GM21526 (cell line): ENCODE measurements around the gene RAD51B.
"Not testable (repeated sequence)": the region's sequence is repeated elsewhere in the genome, so short reads cannot be mapped to it uniquely, and the experiment has no call there.

Experiments
- ATAC-seq: cut with Tn5 transposase; IDR thresholded peaks from one replicate; pipeline ENCODE4 v1.9.1; 2021; ENCODE audit warnings: moderate library complexity; ENCODE audit not compliant: unreplicated experiment, low FRiP score

RAD51B gene

DNA sequence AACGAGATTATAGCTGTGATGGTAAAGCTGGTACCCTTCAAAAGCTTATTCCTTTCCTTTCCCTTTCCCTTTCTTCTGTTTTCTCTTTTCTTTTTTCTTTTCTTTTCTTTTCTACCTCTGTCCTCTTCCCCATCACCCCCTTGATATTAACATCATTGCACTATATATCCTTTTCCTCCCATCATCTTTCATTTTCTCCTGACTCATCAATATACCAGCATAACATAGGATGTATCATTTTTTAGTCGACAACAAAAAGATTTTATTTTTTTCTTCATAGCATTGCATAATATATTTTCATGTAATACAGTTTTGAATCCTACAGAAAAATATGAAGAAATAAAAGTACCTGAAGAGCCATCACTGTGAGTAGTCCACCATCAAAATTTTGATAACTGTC is 230.6 kb downstream of the RAD51B start:
- no peak for ATAC-seq

DNA sequence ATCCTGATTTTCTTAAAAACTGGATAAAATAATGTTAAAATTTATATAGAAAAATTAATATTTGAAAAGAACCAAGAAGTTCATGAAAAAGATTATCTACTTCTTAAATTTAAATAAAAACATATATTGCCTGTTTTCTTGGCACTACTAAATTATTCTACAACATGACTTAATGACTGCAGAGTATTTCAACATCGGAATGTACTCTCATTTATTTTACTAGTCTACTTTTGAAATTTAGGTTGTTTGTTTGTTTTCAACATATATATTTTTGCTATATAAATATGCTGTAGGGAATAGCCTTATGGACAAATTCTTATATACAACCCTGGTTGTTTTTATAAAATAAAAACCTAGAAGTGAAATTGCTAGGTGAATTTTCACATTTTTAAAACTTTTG is 231.6 kb downstream of the RAD51B start:
- no peak for ATAC-seq

DNA sequence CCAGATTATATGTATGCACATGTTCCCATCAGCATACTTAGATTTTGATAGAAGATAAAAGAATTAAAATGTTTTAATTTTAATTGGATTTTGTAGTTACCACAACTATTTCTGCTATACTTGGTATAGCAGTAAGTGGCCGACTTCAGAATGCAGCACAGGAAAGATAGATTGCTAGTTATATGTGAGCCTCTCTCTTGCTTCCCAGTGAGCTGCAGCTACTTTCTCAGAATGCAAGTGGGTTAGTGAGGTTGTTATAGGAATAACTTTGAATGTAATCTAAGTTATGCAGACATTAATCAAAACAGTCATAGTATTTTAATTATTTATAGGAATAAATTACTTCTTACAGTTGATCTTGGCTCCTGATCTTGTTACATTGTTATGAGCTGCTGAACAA is 240.6 kb downstream of the RAD51B start:
- no peak for ATAC-seq

DNA sequence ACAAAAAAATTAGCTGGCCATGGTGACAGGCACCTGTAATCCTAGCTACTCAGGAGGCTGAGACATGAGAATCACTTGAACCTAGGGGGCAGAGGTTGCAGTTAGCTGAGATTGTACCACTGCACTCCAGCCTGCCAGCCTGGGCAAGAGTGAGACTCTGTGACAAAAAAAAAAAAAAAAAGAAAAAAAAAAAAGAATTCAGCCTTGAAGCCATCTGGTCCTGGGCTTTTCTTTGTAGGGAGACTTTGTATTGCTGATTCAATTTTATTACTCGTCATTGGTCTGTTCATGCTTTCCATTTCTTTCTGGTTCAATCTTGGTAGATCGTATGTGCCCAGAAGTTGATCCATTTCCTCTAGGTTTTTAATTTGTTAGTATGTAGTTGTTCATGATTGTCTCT is 243.1 kb downstream of the RAD51B start:
- ATAC-seq, result no peak

DNA sequence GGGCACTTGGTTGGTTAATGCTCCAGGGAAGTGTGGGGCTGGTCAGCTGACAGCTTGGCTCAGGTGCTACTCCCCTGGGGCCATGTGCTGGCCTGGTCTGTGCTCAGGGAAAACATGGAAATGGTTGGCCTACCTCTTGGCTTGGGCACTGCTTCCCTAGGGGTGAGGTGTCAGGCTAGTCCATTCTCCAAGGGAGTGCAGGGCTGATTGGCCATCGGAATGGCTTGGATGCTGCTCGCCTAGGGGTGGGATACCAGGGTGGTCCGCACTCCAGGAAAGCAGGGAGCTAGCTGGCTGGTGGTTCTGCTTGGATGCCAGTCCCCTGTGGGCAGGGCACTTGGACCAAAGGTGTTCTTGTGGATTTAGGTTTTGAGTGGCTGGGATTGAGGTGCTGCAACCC is 245.7 kb downstream of the RAD51B start:
- no peak for ATAC-seq

DNA sequence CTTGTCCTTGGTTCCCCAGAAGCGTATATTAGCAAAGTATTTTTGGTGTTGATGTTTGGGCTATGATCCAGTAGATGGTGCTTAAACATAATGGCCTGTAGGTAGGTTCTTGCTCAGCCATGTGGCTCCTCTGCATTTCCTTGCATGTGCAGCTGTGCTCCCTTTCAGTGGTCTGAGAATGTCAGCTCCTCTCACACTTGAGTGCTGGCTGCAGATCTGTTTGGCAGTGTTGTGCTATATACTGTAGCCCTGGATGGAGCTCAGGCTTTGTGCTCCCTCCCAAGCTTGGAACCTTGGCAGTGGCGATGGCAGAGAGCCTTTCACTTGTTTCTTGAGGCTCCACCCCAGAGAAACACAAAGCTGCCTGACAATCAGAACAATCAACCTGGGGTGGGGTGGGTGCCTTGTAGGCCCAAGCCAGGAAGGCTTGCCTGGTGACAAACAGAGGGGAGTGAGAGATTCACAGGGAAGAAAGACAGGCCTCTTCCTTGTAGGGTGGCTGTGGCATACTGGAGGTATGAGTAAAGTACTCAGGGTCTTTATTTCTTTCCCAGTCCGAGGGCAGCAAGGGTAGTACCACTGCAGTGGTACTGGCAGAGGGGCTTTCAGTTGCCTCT is 255.3 kb downstream of the RAD51B start:
- no peak for ATAC-seq

DNA sequence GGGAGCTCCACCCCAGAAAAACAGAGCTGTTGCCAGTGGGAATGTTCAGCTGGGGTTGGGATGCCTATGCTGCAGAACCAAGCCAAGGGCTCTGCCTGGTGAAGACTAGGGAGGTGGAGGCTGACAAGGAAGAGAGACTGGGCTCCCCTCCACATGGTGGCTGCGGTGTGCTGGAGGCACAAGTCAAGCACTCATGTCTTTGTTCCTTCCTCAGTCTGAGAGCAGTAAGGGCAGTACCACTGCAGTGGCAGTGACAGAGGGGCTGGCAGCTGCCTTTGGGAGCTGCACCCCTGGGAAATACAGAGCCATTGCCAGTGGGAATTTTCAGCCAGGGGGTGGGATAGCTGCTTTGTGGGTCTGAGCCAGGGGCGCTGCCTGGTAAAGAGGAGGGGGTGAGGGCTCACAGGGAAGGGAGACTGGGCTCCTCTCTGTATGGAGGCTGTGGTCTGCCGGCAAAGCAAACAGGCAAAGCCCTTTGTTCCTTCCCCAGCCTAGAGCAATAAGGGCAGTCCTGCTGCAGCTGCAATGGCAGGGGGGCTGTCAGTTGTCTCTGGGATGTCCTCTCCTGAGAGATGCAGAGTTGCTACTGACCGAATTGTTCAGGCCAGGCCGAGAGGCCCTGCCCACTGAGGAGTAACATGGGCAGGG is 255.9 kb downstream of the RAD51B start:
- no peak for ATAC-seq

DNA sequence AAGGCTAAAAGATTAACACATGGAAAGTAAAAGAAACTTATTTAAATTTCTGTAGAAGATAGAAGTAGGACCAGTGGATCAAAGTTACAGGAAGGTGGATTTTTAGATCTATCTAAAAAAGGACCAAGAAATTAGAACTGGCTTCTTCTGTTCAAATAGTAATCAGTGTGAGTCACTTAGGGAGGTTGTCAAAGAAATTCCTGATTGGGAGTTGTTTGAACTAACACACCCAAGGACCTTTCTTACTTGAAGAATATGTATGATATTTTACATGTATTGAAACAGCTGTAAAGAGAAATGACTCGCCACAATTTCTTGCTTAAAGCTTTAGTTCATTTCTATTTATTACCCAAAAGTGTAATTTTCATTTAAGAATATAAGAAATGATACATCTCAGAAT is 256.9 kb downstream of the RAD51B start:
- no peak for ATAC-seq

DNA sequence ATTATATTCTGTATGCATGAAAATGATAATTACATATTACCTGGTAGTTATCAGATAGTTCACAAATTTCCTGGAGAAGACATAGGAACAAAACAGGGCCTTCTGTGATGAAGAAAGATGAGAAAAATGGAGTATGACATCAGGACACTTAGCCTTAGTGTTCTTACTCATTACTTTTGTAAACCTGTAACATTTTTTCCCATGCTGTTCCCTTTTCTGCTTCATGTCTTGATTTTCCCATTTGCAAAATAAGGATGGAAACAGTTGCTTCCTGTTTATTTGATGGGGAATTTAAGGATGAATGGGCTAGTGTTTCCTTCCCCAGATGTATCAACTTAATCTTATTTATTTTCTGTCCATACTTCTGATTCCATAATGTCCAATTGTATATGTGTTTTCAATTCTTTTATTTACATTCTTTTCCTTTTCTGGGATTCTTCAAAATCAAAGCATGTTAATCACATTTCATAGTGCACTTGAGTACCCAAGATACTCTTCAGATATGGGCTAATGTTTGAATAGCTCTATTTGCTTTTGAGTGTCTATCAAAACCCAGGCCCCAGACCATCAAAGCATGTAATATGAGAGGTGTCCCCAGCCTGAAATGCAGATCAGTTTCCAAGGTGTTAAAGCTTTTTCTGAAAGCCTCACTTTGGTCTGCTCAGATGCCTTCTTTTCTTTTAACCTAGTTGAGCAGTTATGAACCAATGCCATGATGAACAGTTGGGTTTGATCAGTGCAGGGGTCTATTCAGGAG is 260.5 kb downstream of the RAD51B start:
- no peak for ATAC-seq

DNA sequence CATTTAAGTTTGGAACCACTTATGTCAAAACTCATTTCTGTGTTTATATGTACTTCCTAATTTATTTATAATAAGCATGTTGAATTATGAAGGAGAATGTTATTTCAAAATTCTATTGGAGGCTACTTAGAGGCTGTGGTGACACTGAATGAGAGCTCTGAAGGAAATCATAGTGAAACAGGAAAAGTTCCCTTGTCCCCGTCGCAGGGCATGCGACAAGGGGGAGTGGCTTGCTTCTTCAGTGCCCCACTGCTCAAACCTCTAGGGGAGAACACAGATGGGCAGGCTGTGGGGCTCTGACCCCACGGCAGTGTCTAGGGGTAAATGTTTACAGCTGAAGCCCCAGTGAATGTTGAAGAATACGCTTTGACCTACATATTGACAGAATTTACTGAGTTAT is 261.9 kb downstream of the RAD51B start:
- no peak for ATAC-seq

DNA sequence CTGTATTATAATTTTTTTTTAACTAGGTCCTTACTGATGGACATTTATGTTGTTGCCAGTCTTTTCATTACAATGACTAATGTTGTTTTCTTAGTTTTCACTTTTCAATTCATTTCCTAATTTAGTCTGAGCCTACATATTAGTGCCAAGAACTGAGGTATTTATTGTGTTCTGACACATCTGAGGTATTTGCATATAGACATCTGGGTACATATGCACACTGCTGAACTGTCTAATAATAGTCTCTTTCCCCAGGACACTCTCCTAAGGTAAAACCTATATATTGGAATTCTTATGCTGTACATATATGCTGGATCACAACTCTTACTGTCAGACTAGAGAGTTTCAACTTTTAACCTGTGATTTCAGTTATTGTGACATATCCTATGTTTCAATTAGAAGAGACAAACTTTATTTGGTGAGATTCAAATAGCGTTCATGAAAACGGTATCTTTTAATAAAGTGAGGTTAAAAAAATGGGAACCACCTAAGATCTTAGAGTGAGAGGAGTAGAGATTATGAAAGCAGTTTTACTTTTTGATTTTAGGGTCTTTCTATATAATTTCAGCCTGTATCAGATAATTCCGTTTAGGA is 263.2 kb downstream of the RAD51B start:
- no peak for ATAC-seq

DNA sequence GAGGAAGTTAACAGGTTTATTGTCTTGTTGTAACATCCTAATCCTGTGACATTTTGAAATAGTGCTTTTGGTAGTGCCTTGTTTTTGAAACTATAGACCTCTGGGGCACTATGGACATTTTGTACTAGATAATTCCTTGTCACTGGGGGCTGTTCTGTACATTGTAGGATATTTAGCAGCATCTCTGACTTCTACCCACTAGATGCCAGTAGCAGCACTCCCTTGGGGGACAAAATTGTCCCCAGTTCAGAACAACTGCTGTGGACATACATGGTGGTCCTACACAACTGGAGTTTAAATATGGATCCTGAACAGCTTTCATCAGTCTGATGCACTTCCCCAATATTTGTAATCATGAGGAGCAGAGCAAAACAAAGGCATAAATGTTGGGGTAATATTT is 264.7 kb downstream of the RAD51B start:
- ATAC-seq, result no peak

DNA sequence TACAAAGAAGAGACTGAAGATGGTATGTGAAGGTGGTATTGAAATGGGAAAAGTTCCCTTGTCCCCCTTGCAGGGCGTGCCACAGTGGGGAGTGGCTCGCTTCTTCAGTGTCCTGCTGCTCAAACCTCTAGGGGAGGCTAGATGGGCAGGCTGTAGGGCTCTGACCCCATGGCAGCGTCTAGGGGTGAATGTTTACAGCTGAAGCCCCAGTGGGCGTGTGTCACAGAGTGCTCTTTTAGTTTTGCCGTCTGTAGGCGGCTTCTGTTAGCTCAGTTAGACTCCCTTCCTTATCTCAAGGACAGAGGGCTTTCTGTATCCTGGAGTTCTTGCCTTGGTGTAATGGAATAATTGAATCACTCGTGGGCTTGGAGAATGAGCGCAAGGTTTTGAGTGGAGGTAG is 266.2 kb downstream of the RAD51B start:
- ATAC-seq, result no peak

DNA sequence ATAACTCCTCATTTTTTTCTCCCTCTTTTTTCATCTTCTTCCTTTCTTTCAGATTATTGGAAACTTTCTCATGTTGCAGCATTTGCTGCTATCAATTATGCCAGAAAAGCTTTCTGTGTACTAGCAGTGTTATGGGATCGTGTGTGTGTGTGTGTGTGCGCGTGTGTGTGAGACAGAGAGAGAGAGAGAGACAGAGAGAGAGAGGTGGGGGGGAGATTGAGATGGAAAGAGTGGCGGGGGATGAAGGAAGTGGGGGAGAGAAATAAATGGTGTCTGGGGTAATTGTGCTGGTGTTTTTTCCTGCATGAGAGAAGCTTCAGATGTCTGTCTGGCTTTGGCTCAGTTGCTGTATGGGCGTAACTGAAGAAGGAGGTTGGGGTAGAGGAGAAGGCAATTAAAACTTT is 268.9 kb downstream of the RAD51B start:
- no peak for ATAC-seq

DNA sequence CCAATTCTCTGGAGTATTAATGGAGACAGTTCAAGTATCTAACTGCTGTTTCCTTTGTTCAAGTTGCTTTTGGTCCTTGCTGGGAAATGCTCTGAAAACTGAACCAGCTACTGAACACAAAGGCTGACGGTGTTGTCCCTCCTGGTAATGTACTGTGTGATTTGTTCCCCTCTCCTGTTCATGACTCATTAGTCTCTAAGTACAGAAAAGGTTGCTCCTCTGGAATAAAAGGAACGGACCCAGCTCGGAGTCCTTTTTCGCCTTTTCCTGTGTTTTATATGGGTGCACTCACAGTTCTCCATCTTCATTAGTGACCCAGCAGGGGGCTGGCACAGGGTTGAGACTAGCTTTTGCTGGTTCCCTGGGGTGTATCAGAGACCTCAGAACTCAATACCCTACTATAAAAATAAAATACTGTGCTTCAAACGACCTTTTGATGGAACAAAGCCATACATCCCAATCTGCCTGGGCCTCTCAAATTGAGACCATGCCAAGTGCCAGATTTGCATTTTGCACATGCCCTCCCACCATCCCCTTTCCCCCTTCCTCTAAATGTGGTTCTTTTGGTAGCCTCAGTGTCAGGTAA is 269.7 kb downstream of the RAD51B start:
- no peak for ATAC-seq

DNA sequence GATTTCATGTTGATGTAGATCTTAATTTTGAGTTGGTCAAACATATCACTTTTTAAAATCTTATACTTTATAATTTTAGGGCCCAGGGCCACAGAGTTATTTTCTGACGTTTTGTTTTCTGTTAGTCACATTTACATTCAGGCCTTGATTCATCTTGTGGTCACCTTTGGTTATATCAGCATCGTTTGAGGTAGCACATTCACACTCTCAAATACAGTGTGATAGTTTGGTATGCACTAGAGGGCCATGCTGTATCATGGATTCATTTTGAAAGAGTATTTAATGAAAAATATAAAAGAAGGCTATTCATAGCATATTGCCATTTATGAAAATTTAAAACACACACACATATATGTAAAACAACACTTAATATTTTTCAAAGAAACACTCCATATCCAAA is 274.6 kb downstream of the RAD51B start:
- no peak for ATAC-seq

DNA sequence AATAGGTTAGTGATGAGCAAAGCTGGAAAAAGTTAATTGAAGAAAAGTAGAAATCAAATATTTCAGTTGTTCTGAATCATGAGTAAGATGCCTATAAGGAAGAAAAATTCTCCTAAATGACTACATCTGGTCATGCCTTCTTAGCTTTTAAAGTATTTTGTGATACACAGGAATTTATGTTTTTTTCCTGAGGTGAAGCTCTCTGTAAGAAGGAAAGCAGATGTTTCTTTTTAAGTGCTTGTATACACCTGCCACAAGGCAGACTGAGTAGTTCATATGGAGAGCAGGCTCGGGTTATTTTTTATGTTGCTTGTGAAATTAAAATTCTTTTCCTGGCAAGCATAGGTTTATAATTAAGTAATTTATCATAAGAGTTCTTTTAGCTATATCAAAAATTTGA is 275.2 kb downstream of the RAD51B start:
- ATAC-seq, result no peak

DNA sequence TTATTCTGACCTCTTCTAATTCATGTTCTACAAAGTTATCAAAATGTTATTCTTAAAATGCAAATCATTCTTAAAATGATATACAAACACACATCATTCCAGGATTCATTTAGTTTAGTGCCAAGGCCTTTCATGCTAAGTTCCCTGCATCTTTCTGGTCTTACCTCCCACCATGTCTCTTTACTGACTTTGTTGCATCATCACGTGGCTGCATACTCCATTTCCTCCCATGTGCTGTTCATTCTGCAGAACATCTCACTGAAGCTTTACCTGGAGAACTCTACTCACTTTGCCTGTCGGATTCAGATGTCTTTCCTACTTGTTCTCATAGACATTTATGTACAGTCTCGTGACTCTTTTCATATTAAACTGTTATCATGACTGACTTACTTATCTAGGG is 278.1 kb downstream of the RAD51B start:
- ATAC-seq, result no peak

DNA sequence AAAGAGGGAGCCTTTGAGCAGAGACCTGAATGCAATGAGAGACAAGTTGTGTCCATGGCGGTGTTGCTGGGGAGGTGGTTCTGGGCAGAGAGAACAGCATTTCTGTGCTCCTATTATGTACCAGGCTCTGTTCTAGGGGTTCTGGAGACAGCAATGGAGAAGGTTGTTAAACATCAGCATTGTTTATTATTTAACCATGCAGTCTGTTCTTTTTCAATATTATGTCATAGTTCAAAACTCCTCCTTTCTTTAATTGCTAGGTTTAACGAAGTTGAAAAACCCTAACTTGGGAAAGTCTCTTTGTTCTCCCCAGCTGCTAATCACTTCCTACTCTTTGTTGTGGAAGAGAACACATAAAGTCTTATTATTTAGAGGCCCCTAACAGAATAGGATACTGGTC is 279.3 kb downstream of the RAD51B start:
- ATAC-seq, result no peak

DNA sequence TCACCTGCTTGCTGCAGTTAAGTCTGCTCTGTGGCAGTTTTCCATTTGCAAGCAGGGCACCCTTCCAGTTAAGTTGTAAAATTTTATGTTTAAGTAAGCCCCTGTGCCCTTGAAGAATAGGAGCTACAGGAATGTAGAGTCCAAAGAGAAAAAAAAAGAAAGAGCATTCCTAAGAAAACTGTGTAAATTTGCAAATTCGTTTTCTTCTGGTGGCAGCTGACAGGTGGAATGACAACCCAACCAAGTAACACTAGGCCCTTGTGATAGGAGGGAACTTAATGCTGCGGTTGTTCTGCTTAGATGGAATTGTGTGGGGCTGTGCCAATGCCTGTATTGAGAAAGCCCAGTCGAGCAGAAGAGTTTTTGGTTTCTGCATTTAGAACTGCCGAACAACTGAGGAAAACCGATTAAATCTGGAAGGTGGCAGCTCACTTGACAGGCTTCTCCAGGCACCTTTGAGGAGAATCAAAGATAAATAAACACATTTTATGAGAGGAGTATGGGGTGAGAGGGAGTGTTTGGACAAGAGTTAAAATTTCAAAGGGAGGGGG is 280.0 kb downstream of the RAD51B start:
- ATAC-seq, result no peak

DNA sequence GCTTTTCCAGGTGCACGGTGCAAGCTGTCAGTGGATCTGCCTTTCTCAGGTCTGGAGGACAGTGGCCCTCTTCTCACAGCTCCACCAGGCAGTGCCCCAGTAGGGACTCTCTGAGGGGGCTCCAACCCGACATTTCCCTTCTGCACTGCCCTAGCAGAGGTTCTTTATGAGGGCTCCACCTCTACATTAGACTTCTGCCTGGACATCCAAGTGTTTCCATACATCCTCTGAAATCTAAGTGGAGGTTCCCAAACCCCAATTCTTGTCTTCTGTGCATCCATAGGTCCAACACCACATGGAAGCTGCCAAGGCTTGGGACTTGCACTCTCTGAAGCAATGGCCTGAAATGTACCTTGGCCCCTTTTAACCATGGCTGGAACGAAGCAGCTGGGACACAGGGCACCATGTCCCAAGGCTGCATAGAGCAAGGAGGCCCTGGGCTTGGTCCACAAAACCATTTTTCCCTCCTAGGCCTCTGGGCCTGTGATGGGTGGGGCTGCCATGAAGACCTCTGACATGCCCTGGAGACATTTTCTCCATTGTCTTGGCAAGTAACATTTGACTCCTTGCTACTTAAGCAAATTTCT is 282.2 kb downstream of the RAD51B start:
- not testable (repeated sequence) for ATAC-seq
